Measurements from ENCODE around the gene NGB. TPM values are rescaled to one million over a fixed set of nuclear protein-coding genes. Genes with fewer than 3 reads are reported as not detected.

Gene NGB
- total RNA-seq, 1 experiment from 2014 or later = not detected

DNA sequence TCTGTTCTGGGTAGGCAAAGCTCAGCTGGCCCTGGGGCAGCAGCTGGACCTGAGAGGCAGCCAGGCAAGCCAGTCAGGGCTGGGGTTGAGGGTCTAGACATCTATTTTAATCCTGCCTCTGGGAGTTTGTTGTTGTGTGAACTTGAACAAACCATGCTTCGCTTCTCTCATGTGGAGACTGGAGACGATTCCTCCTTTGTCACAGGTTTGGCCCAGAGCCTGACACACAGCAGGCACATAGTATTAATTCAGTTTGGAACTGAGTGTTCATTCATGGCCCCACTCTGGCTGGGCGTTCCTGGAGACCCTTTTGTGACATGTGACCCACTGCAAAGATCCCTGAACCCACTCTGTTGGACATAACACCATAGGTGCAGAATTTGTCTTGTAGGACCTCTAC, 39.3 kb downstream of the NGB start:
- no peak for DNase-seq (ENCODE audit: low read depth)

DNA sequence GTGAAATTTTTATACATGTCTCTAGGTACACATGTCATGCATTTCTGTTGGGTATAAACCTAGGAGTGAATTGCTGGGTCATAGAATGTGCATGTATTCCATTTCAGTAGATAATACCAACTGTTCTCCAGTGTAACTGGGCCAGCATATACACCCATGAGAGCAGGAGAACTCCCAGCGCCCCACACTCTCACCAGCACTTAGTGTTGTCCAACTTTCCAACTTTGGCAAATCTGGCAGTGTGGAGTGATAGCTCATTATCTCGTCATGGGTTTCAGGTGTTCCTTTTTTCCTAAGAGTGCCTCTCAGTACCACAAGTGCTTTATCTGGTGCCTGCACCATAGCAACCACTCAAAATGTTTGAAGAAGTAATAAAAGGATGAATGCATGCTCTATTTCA, 40.1 kb downstream of the NGB start:
- DNase-seq (ENCODE audit: low read depth) = no peak

DNA sequence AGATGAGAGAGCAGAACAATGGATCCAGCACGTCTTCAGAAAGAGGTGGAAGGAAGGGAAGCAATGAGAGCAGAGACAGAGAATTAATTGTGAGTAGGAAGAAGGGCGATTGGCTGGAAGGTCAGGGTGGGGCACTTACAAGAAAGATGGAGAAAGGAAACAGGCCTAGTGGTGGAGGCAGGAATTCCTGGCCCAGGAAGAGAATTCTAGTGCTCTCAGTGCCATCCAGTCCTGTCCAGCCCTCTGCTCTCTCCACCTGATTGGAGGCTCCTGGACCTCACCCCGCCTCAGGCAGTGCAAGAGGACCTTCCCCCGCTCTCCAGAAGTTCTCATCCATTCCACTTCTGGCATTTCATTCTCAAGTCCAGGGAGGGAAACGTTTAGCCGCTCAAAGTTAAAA, 43.0 kb downstream of the NGB start:
- DNase-seq (ENCODE audit: low read depth) = no peak

DNA sequence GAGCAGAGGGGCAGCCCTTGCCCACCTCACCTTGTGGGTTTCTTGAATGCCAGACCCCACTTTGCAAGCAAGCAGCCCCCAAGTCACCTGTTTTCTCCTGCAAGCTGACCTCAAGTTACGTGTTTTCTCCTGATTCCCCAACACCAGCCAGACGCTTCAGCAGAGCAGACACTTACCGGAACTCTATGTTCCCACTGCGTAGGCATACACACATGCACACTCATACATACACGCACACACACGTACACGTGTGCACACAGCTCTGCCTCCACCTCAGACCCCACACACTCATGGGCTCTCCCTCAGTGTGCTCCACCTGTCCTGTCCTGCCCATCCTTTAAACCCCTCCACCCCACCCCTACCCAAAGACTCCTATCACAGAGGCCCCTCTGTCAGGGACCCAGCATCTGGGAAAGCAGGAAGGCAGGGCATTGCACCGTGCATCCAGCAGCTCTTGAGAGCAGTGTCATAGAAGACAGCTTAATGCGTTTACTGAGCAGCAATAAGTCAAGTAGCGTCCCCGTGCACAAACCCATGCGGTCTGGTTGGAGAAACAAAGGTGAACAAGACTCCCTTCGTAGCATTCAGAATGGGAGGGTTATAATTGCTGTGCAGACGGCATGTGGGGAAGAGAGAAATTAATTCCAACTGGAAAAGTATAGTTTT, 45.0 kb downstream of the NGB start:
- no peak for DNase-seq (ENCODE audit: low read depth)

DNA sequence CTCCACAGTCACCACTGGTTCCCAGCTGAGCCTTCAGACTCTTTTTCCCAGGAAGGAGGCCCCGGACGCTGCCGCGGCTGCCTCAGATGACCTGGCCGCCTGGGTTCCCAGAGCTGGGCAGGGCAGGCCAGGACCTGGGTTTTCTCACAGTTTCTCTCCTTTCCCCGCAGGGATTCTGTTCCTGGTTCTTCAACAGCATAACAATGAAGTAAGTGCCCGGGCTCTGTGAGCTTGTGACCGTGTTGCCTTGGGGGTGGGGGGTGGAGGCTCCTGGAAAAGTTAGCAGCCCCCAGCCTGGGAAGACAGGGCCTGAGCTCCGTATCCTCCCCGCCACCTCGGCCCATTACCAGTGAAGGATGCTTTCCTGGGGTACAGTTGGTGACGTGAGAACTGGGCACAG, 45.8 kb downstream of the NGB start:
- DNase-seq (ENCODE audit: low read depth) = no peak

DNA sequence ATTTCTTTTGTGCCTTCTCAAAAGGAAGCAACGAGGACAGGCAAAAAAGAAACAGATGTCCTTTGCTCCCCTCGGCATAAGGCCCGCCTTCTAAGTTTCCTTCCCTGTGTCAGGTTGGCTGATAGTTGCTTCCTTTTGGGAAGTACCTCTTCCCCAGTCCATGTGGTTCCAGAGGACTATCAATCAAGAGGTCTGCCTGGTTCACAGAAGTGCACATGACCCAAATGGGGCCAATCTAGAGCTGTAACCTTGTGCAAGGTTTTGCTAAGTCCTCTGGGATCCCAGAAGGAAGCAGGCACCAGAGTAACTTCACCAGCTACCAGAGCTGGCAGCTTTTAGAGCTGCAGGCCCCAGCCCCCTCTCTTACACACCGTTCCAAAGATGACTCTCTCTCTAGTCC, 46.8 kb downstream of the NGB start:
- DNase-seq (ENCODE audit: low read depth) = no peak

DNA sequence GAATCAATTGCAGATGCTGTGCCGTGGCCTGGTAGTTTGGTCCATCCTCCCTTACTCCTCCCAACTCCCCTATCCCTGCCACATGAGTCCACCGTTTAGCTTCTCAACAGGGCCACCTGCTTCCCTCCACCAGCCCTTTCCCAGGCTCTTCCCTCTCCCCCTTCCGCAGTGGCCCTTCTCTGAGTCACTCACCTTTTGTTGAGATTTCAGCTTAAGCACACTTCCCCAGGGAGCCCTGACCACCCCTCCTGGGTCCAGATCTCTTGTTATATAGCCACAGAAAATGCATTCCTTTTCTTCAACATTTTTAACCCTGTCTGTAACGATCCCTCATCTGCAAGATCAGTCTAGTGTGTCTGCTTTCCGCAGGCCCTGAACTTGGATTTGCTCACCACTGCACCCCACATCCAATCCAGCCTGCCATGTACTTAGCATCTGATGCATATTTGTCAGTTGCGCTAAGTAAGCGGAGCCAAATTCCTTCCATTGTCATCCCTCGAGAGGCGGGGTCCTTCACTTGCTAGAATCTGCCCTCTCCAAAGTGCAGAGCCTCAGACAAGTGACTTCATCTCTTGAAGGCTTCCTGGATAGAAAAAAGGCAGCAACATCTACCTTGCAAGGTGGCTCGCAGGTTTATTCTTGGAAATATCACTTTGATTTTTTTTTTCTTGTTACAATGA, 48.3 kb downstream of the NGB start:
- DNase-seq (ENCODE audit: low read depth) = no peak

DNA sequence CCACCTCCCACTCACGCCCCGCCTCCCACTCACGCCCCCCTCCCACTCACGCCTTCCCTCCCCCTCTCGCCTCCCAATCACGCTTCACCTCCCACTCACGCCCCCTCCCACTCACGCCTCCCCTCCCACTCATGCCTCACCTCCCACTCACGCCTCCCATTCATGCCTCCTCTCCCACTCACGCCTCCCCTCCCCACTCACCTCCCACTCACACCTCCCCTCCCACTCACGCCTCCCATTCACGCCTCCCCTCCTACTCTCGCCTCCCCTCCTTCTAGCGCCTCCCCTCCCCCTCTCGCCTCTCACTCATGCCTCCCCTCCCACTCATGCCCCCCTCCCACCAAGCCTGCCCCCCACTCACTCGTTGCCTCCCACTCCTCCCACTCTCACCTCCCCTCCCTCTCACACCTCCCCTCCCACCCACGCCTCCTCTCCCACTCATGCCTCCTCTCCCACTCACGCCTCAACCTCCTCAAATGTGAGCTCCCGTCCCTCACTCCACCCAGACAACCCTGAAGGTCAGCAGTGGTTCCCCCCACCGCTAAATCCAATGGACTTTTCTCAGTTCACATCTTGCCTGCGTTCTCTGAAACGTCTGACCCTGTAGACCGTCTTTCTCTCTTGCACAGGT, 49.6 kb downstream of the NGB start:
- no peak for DNase-seq (ENCODE audit: low read depth)

DNA sequence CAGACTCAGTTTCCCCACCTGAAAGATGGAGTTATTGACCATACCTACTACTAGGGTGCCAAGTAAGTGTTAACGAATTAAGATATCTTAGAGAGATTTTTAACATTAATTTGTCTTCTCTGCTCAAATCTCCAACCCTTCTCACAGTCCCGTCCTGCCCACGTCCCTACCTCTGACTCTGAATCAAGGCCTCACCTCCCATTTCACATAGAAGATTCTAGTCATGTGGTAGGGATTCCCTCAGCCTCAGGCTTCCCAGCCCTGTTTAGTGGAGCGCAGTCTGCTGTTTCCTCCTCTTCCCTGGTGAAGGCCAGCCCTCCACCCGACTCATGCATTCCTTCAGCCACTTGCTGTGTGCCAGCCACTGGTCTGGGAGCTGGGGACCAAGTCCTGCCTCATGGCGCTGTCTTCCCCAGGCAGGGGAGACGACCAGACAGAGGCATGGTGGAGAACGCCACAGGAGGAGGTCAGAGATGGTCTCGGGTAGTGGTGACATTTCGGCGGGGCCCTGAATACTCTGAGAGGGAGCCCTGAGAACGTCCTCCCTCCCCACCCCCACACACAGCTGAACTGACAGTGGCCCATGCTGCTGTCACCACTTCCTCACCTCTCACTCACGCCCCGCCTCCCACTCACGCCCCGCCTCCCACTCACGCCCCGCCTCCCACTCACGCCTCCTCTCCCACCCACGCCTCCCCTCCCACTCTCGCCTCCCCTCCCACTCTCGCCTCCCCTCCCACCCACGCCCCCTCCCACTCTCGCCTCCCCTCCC, 50.6 kb downstream of the NGB start:
- no peak for DNase-seq (ENCODE audit: low read depth)

DNA sequence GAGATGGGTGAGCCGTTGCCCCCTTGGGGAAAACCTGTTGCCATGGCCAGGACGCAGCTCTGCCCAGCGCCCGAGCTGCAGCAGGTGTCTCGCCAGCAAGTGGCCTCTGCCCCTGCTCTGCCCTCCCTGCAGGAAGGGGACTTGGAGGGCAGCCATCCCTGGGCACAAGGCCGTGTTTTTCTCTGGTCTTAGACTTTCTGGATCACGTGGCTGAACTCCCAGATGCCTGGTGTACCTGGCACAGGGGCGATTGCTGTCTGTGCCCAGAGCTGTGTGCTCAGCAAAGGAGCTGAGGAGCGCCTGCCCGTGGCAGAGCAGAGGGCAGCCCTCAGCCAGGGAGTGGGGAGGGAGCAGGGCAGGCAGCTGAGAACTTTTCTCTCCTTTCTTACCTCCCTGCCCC, 51.4 kb downstream of the NGB start:
- DNase-seq (ENCODE audit: low read depth) = no peak

DNA sequence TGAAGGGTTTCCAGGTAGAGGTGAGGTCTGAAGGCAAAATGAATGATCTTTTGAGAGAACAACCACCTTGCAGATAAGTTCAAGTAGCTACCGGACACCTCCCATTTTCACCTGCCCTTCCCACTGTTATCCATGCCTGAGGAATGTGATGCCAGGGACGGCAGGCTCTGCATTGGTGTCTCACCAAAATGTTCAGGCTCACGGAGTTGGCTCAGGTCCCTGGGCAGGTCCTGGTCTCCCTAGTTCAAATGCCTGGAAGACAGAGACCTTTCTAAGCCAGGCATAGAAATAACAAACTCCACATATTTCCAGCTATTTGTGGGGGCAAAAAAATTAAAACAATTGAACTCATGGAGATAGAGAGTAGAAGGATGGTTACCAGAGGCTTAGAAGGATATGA, 53.5 kb downstream of the NGB start:
- no peak for DNase-seq (ENCODE audit: low read depth)

Other genes starting within 250 kb of the NGB start
- gene IRF2BPL, start 242.5 kb downstream of the NGB start, total RNA-seq (2014; rRNA removed; shearing (Covaris generic)) = 16.6 and 23.2 TPM in 2 replicates
- gene CIPC, start 172.9 kb downstream of the NGB start, total RNA-seq (2014; rRNA removed; shearing (Covaris generic)) = 11.1 and 12.0 TPM in 2 replicates
- gene ZDHHC22, start 129.4 kb downstream of the NGB start, total RNA-seq (2014; rRNA removed; shearing (Covaris generic)) = not detected in 2 replicates
- gene TMEM63C, start 89.4 kb downstream of the NGB start, total RNA-seq (2014; rRNA removed; shearing (Covaris generic)) = not detected in 2 replicates
- gene POMT2, start 49.7 kb upstream of the NGB start, total RNA-seq (2014; rRNA removed; shearing (Covaris generic)) = 9.4 and 10.1 TPM in 2 replicates
- 20.3 and 22.1 TPM in 2 replicates for gene GSTZ1, start 49.8 kb upstream of the NGB start, total RNA-seq (2014; rRNA removed; shearing (Covaris generic))
- 7.3 and 7.4 TPM in 2 replicates for gene TMED8, start 105.9 kb upstream of the NGB start, total RNA-seq (2014; rRNA removed; shearing (Covaris generic))
- 0.84 and 1.7 TPM in 2 replicates for gene SAMD15, start 106.2 kb upstream of the NGB start, total RNA-seq (2014; rRNA removed; shearing (Covaris generic))
- not detected in 2 replicates for gene NOXRED1, start 152.3 kb upstream of the NGB start, total RNA-seq (2014; rRNA removed; shearing (Covaris generic))
- gene VIPAS39, start 186.4 kb upstream of the NGB start, total RNA-seq (2014; rRNA removed; shearing (Covaris generic)) = 18.4 TPM in 2 replicates
- 199 and 204 TPM in 2 replicates for gene AHSA1, start 186.9 kb upstream of the NGB start, total RNA-seq (2014; rRNA removed; shearing (Covaris generic))
- under 0.01 TPM in 1 of 2 replicates, not detected in the other for gene ISM2, start 227.6 kb upstream of the NGB start, total RNA-seq (2014; rRNA removed; shearing (Covaris generic))